Loucy (cell line): ENCODE data around the gene ARHGEF25.

Experiments
- H2AFZ ChIP-seq: fragments of 200-600 bp; sonication (generic); 2 replicates; pipeline ENCODE4 v1.6.0; 2016; ENCODE audit warnings: antibody characterized with exemption, mild to moderate bottlenecking, low read length, moderate library complexity
- H3F3A ChIP-seq: fragments of 200-600 bp; 2 replicates; pipeline ENCODE4 v1.6.0; 2016; ENCODE audit warnings: antibody characterized with exemption, low read depth, mild to moderate bottlenecking
- H3K27me3 ChIP-seq: fragments of 200-600 bp; sonication (generic); 2 replicates; pipeline ENCODE4 v1.6.1; 2014; ENCODE audit warnings: low read length, mild to moderate bottlenecking; ENCODE audit not compliant: insufficient read depth, poor library complexity, severe bottlenecking
- H3K36me3 ChIP-seq: fragments of 200-600 bp; sonication (generic); 2 replicates; pipeline ENCODE4 v1.6.1; 2016; ENCODE audit warnings: low read length; ENCODE audit not compliant: insufficient read depth
- H3K4me1 ChIP-seq: fragments of 200-600 bp; sonication (generic); 2 replicates; pipeline ENCODE4 v1.5.1; 2014; ENCODE audit warnings: low read length, mild to moderate bottlenecking; ENCODE audit not compliant: insufficient read depth, poor library complexity, severe bottlenecking
- H3K4me2 ChIP-seq: fragments of 200-600 bp; sonication (generic); 2 replicates; pipeline ENCODE4 v1.6.0; 2014; ENCODE audit warnings: antibody characterized with exemption, low read length, low read depth, mild to moderate bottlenecking; ENCODE audit not compliant: poor library complexity, severe bottlenecking
- H3K4me3 ChIP-seq: fragments of 200-600 bp; sonication (generic); 2 replicates; pipeline ENCODE4 v1.5.1; 2014; ENCODE audit warnings: low read length, mild to moderate bottlenecking, mixed read lengths; ENCODE audit not compliant: poor library complexity, severe bottlenecking
- H3K79me2 ChIP-seq: fragments of 200-600 bp; sonication (generic); 2 replicates; pipeline ENCODE4 v1.6.1; 2014; ENCODE audit warnings: low read length; ENCODE audit not compliant: insufficient read depth
- H3K9ac ChIP-seq: fragments of 200-600 bp; sonication (generic); 2 replicates; pipeline ENCODE4 v1.6.0; 2014; ENCODE audit warnings: mild to moderate bottlenecking, low read depth, low read length, moderate library complexity; ENCODE audit not compliant: poor library complexity, severe bottlenecking
- H3K9me2 ChIP-seq: fragments of 200-600 bp; sonication (generic); replicated peaks from 2 replicates; pipeline ENCODE4 v1.6.1; 2016; ENCODE audit warnings: low read depth, low read length, mixed read lengths
- H3K9me3 ChIP-seq: fragments of 200-600 bp; sonication (generic); 2 replicates; pipeline ENCODE4 v1.6.1; 2014; ENCODE audit warnings: mild to moderate bottlenecking, antibody characterized with exemption, low read length, low read depth; ENCODE audit not compliant: insufficient read depth
- H4K20me1 ChIP-seq: fragments of 200-600 bp; sonication (generic); 2 replicates; pipeline ENCODE4 v1.6.0; 2014; ENCODE audit warnings: antibody characterized with exemption, low read length, mild to moderate bottlenecking; ENCODE audit not compliant: insufficient read depth, poor library complexity, severe bottlenecking
- CTCF ChIP-seq: fragments of 200-600 bp; sonication (generic); conservative IDR thresholded peaks from 2 replicates; pipeline ENCODE4 v1.5.1; 2014; ENCODE audit warnings: mild to moderate bottlenecking, antibody characterized with exemption, low read length
- EZH2phosphoT487 ChIP-seq: fragments of 200-600 bp; IDR thresholded peaks from 2 replicates; pipeline ENCODE4 v1.6.1; 2018; ENCODE audit warnings: antibody characterized with exemption, mild to moderate bottlenecking, moderate library complexity, borderline replicate concordance

The ARHGEF25 gene

GRCh38 chr12:57629897-57630471 is 18.7 kb downstream of the ARHGEF25 start:
- TF ChIP-seq CTCF (no peak), EZH2phosphoT487 (no peak)
- Histone ChIP-seq H3K4me2 (no peak overlapping the region), H3K9me3 (no peaks in the 10 kb centered on the region), H2AFZ (no peak overlapping the region), H3K9me2 (no peaks in the 10 kb centered on the region), H3K27me3 (no peaks in the 10 kb centered on the region), H3F3A (no peaks in the 10 kb centered on the region), H3K79me2 (no peaks in the 10 kb centered on the region), H4K20me1 (no peaks in the 10 kb centered on the region), H3K9ac (no peak overlapping the region), H3K36me3 (no peaks in the 10 kb centered on the region), H3K4me3 (no peak overlapping the region), H3K4me1 (peaks cover 5% of the 10 kb centered on the region)

- no peaks in the 10 kb centered on the region for H3F3A ChIP-seq
- no peaks in the 10 kb centered on the region for H3K27me3 ChIP-seq
- no peak overlapping the region for H3K4me2 ChIP-seq
- TF ChIP-seq CTCF (no peak), EZH2phosphoT487 (no peak)
- H2AFZ ChIP-seq: no peak overlapping the region
- H3K36me3 ChIP-seq: no peaks in the 10 kb centered on the region
- no peaks in the 10 kb centered on the region for H3K9me3 ChIP-seq
- H3K4me3 ChIP-seq: no peak overlapping the region
- no peaks in the 10 kb centered on the region for H3K9me2 ChIP-seq
- no peak overlapping the region for H3K9ac ChIP-seq
- peaks cover 5% of the 10 kb centered on the region for H3K4me1 ChIP-seq
- H4K20me1 ChIP-seq: no peaks in the 10 kb centered on the region
- no peaks in the 10 kb centered on the region for H3K79me2 ChIP-seq
These were observed 19.7 kb downstream of the ARHGEF25 start for GRCh38 chr12:57630891-57631433.

GRCh38 chr12:57631566-57632072 is 20.4 kb downstream of the ARHGEF25 start:
- Histone ChIP-seq H3K4me1 (peaks cover 5% of the 10 kb centered on the region), H3F3A (no peaks in the 10 kb centered on the region), H3K4me2 (no peak overlapping the region), H3K79me2 (no peaks in the 10 kb centered on the region), H4K20me1 (no peaks in the 10 kb centered on the region), H3K27me3 (no peaks in the 10 kb centered on the region), H3K9me2 (no peaks in the 10 kb centered on the region), H3K9me3 (no peaks in the 10 kb centered on the region), H3K9ac (no peak overlapping the region), H3K4me3 (no peak overlapping the region), H2AFZ (no peak overlapping the region), H3K36me3 (no peaks in the 10 kb centered on the region)
- no peak for TF ChIP-seq EZH2phosphoT487
- TF ChIP-seq CTCF: no peak
